Transverse colon (tissue), 3 donors: ENCODE measurements around the gene MTG2.

Source experiments
- POLR2A ChIP-seq: fragments of 450-650 bp; IDR thresholded peaks from one replicate; pipeline ENCODE4 v1.6.1; 2016; ENCODE audit warnings: antibody characterized with exemption, mild to moderate bottlenecking, moderate library complexity
- TF ChIP-seq, protein P1 (sequence below), 5 experiments: fragments of 200-600 bp in 3 of 5; fragments of 450-650 bp in 2 of 5; sonication (generic) in 3 of 5; IDR thresholded peaks; 1 replicate in 2 of 5; 2 replicates in 3 of 5; pipeline ENCODE4 v1.5.1; 2016 to 2017; ENCODE audit warnings: antibody characterized with exemption in 5 of 5, inconsistent platforms in 3 of 5, mild to moderate bottlenecking in 2 of 5, moderate library complexity in 1 of 5

DNA sequence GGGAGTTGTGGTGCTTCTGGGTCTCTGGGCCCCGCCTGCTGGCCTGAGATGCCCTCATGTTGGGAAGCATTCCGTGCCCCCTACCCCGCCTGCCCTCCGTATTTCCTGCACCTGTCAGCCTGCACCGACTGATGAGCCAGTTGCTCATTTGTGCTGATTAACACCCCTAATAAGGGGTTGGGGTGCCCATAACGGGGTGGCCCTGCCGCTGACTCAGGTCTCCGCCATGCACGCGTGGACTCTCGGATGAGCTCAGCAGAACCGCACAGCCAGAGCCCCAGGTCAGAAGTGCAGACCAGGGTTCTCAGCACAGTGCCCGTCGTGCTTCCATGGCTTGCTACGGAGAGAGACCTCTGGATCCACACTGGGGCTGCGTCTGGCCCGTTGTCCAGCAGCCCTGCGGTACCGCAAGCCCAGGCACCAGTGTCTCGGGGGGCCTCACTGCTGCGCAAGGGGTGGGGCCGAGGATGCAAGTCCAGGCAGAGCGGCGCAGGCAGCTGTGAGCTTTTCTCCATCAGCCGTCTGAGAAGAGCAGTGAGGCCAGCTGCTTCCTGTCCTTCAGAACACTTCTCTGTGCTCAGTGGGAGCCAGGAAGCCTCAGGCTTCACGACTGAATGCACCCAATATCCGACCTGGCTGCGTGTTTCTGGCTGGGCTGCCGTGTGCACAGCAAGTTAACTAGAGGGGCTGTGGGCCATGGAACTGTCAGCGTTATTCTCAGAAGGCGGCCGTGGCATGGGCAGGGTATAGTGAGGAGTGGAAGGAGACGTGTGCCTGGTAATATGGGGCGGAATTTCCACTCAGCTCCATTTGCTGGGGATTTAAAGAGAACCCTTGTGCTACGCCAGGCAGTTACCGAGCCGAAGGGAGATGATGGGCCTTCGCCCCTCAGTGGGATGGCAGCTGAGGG, 18.6 kb downstream of the MTG2 start:
- TF ChIP-seq, protein P1, sequence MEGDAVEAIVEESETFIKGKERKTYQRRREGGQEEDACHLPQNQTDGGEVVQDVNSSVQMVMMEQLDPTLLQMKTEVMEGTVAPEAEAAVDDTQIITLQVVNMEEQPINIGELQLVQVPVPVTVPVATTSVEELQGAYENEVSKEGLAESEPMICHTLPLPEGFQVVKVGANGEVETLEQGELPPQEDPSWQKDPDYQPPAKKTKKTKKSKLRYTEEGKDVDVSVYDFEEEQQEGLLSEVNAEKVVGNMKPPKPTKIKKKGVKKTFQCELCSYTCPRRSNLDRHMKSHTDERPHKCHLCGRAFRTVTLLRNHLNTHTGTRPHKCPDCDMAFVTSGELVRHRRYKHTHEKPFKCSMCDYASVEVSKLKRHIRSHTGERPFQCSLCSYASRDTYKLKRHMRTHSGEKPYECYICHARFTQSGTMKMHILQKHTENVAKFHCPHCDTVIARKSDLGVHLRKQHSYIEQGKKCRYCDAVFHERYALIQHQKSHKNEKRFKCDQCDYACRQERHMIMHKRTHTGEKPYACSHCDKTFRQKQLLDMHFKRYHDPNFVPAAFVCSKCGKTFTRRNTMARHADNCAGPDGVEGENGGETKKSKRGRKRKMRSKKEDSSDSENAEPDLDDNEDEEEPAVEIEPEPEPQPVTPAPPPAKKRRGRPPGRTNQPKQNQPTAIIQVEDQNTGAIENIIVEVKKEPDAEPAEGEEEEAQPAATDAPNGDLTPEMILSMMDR (IDR thresholded peaks at IDR 0.05) = no peak
- TF ChIP-seq POLR2A = no peak
